ENCODE results near the gene GDI1. TPM values are rescaled to one million over a fixed set of nuclear protein-coding genes. Genes with fewer than 3 reads are reported as not detected.

Gene GDI1
- total and polyA plus RNA-seq, 12 donors, result 85.6 to 287 (median 113) TPM

- Histone ChIP-seq H3K4me1 (replicated peaks in 1 of 2) (peaks cover 0 to 15% of the 10 kb centered on the region in 2 donors), H3K4me3 (no peak overlapping the region), H3K36me3 (replicated peaks in 1 of 2) (peaks cover 0 to 46% of the 10 kb centered on the region in 2 donors), H3K27ac (no peak overlapping the region), H3K27me3 (no peaks in the 10 kb centered on the region), H3K9me3 (replicated peaks in 1 of 3) (no peaks in the 10 kb centered on the region)
- intact Hi-C loops (cut with DNase I), result no loop called here
- no peak for DNase-seq
- TF ChIP-seq CTCF (IDR thresholded peaks at IDR 0.05), result no peak
- TF ChIP-seq POLR2A (IDR thresholded peaks at IDR 0.05), result no peak
- 86 to 98% (median 89%) methylated on average over 8 to 16 of the region's 16 CpGs for WGBS, 4 donors
These were observed 8.8 kb downstream of the GDI1 start for GRCh38 chrX:154445776-154446175.

GRCh38 chrX:154446430-154446829 lies 9.5 kb downstream of the GDI1 start:
- 84 to 92% (median 90%) methylated on average over 8 to 12 of the region's 12 CpGs for WGBS, 4 donors

GRCh38 chrX:154448484-154448883 lies 11.5 kb downstream of the GDI1 start:
- TF ChIP-seq CTCF (IDR thresholded peaks at IDR 0.05), result no peak
- no peak for TF ChIP-seq POLR2A (IDR thresholded peaks at IDR 0.05)
- Histone ChIP-seq H3K4me1 (replicated peaks in 1 of 2) (peaks cover 0 to 15% of the 10 kb centered on the region in 2 donors), H3K9me3 (replicated peaks in 1 of 3) (no peaks in the 10 kb centered on the region), H3K36me3 (replicated peaks in 1 of 2) (peaks cover 0 to 31% of the 10 kb centered on the region in 2 donors), H3K4me3 (no peak overlapping the region), H3K27ac (no peak overlapping the region), H3K27me3 (no peaks in the 10 kb centered on the region)
- no peak for DNase-seq
- intact Hi-C loops (cut with DNase I), result no loop called here
- 80 to 88% (median 86%) methylated on average over 1 to 14 of the region's 14 CpGs for WGBS, 4 donors

More at GRCh38 chrX:154446430-154446829, 9.5 kb downstream of the GDI1 start:
- Histone ChIP-seq H3K27ac (no peak overlapping the region), H3K36me3 (replicated peaks in 1 of 2) (peaks cover 0 to 44% of the 10 kb centered on the region in 2 donors), H3K4me3 (no peak overlapping the region), H3K4me1 (replicated peaks in 1 of 2) (peaks cover 0 to 15% of the 10 kb centered on the region in 2 donors), H3K9me3 (replicated peaks in 1 of 3) (no peaks in the 10 kb centered on the region), H3K27me3 (no peaks in the 10 kb centered on the region)
- intact Hi-C loops (cut with DNase I), result no loop called here
- no peak for DNase-seq
- TF ChIP-seq POLR2A (IDR thresholded peaks at IDR 0.05) (no peak), CTCF (IDR thresholded peaks at IDR 0.05) (no peak)

GRCh38 chrX:154449618-154450017 lies 12.7 kb downstream of the GDI1 start:
- Histone ChIP-seq H3K36me3 (replicated peaks in 1 of 2) (peaks cover 0 to 31% of the 10 kb centered on the region in 2 donors), H3K27ac (no peak overlapping the region), H3K4me1 (replicated peaks in 1 of 2) (peaks cover 0 to 13% of the 10 kb centered on the region in 2 donors), H3K9me3 (replicated peaks in 1 of 3) (no peaks in the 10 kb centered on the region), H3K27me3 (no peaks in the 10 kb centered on the region), H3K4me3 (no peak overlapping the region)
- intact Hi-C loops (cut with DNase I), result no loop called here
- TF ChIP-seq CTCF (IDR thresholded peaks at IDR 0.05) (no peak), POLR2A (IDR thresholded peaks at IDR 0.05) (no peak)
- DNase-seq, result no peak
- 85 to 94% (median 88%) methylated on average over 14 to 18 of the region's 18 CpGs; no CpG with 5 or more reads in 1 of the 4 donors for WGBS, 4 donors

Data from adrenal gland (tissue), 12 donors.